B cell (primary cell): ENCODE data around the gene MIOS.

Source experiments
- CTCF ChIP-seq: fragments of 200-600 bp; IDR thresholded peaks from one replicate; pipeline ENCODE4 v1.8.0; 2022; ENCODE audit warnings: antibody characterized with exemption, mild to moderate bottlenecking
- EZH2 ChIP-seq: IDR thresholded peaks from 2 replicates; pipeline ENCODE4 v1.6.1; 2012; ENCODE audit warnings: borderline replicate concordance, low read depth, mild to moderate bottlenecking, moderate library complexity, low read length; ENCODE audit not compliant: insufficient read depth, poor library complexity, severe bottlenecking

- TF ChIP-seq CTCF: no peak
- TF ChIP-seq EZH2: no peak
Observed at GRCh38 chr7:7548407-7548806, 18.3 kb upstream of the MIOS start.
